HTERT RPE-1 (cell line): ENCODE data around the gene ATPAF1.
"Not testable (repeated sequence)": the region's sequence is repeated elsewhere in the genome, so short reads cannot be mapped to it uniquely, and the experiment has no call there.

Experiments
- in situ Hi-C: fragments of 300-500 bp; cut with MboI; formaldehyde crosslinking; loops from 4 replicates; pipeline ENCODE4 v1.14.3; 2020; ENCODE audit warnings: low sequenced_read_pairs

Gene ATPAF1

DNA sequence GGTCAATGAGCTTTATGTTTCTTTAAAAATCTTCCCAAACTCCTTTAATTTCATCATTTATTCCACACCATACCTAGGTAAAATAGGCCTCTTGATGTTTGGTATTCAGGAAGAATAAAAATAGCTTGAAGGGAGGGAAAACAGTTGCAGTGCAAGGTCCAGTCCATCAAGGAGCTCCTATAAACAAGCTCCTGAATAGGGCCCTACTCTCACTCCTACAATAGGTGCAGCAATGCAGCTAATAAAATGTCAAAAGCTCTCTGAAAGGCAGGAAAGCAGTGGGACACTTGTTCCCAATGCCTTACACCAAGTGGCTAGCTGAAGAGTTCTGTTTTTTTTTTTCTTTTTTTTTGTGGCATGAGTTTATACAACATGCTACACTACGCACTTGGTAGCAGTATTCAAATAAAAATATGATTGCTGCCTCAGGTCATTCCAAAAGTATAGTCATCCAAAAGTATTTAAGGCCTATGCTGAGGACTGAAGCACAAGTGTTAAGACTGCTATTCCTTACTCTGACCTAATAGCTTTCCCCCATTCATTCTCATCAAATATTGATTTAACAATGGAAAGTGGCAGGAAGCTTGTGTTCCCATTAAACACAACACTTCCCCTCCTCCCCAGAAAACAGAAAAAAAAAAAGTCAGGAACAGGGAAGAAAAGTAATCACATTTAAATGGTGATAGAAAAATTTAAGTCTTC is 13.3 kb upstream of the ATPAF1 start:
- in situ Hi-C loops, result no loop called here

- in situ Hi-C loops, result no loop called here
Observed at GRCh38 chr1:46679789-46680573, 11.8 kb upstream of the ATPAF1 start.

DNA sequence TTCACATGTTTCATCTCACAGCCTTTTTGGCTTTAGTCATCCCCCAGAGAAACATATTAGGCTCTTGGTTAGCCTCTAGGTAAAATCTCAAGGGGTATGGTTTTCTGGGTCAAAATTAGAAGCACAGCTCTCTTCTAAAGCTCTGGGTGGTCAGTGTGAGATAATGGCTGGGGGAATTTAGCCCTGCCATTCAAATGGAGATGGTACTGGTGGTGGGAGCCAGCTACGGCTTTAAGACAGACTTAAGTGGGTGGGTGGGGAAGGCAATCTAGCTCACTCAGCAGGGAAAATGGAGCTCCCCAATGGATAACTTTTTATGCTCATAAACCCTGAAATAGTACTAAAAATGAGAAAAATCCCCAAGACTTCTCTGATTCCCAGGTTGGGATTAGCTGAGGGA is 9.2 kb upstream of the ATPAF1 start:
- in situ Hi-C loops, result no loop called here

DNA sequence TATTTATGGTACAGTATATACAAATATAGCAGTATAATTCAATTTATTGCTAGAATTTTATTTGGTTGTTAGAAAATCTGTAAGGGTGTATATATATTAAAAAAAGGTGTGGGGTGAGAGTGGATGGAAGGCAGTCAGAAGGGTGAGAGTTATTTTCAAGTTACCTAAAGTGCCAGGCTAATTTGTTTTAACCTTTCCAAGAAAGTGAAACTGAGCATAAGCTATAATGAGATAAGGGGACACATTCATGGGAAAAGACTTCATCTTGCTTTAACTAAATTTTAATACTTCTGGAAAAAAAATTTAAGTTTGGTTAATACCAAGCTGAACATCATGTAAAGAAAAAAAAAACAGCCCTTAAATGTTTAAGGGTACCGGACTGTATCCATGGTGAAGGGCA is 8.4 kb upstream of the ATPAF1 start:
- in situ Hi-C loops, result no loop called here

GRCh38 chr1:46675549-46676314 is 7.6 kb upstream of the ATPAF1 start:
- in situ Hi-C loops, result no loop called here

- in situ Hi-C loops, result no loop called here
Observed at GRCh38 chr1:46673749-46674182, 5.6 kb upstream of the ATPAF1 start.

GRCh38 chr1:46672696-46673095 is 4.5 kb upstream of the ATPAF1 start:
- in situ Hi-C loops, result no loop called here

DNA sequence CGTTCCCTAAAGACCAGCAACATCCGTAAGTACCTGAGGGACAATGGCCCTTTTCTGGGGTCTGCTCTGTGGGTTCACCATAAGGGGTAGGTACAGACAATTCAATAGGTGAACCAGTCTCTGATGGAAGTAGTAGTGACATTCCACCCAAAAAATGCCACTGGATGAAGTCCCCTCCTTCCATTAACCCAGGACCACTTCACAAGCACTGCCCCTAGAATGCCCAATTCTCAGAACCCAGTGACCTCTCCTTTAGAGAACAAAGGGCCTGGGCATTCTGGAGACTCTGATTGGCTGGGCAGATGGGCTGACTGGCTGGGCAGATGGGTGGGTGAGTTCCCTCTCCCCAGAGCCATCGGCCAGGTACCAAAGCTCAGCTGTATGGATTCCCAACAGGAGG is 3.4 kb upstream of the ATPAF1 start, which contains the start of gene TEX38:
TEX38 (plus strand) TSS at position 301 of the 400 bp plus-strand sequence; CDS start at position 382, 81 bp downstream.
- in situ Hi-C loops, result no loop called here

DNA sequence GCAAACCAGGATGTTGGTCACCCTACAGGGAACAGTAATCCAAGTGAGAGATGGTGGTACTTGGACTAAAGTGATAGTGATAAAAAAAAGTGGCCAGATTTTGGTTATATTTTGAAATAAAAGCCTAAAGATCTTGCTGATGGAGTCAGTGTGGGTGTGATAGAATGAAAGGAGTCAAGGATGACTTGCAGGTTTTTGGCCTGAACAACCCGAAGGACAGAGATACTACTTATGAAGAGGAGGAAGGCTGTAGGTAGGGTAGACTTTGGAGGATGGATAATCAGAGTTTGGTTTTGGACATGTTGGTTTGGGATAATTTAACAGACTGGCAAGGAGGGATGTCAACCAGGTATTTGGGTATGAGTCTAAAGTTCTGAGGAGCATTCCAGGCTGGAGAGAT is 2.0 kb upstream of the ATPAF1 start:
- in situ Hi-C loops, result no loop called here

DNA sequence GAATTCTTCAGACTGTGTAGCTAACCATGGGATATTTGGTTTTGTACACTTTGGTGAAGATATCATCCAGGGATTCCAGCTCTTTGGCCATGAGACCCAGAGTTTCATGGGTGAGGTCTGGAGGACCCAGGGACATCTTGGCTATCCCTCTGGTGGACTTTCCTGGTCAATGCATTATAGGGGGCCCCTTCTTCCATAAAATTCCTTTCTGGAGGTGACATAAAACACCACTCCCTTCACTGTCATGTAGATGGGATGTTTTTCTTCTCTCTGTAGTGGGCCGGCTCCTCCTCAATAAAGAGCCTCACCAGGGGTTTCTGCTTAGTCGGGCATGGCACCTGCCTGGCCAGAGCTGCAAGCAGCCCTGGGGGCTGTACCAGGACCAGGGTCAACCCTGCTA is 2.2 kb downstream of the ATPAF1 start:
- in situ Hi-C loops, result no loop called here

DNA sequence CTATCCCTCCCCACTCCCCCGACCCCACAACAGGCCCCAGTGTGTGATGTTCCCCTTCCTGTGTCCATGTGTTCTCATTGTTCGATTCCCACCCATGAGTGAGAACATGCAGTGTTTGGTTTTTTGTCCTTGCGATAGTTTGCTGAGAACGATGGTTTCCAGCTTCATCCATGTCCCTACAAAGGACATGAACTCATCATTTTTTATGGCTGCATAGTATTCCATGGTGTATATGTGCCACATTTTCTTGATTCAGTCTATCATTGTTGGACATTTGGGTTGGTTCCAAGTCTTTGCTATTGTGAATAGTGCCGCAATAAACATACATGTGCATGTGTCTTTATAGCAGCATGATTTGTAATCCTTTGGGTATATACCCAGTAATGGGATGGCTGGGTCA is 5.2 kb downstream of the ATPAF1 start:
- in situ Hi-C loops, result not testable (repeated sequence)

- in situ Hi-C loops, result not testable (repeated sequence)
Observed at GRCh38 chr1:46660116-46660515, 8.0 kb downstream of the ATPAF1 start.

- in situ Hi-C loops, result no loop called here
Observed at GRCh38 chr1:46659307-46659870, 8.8 kb downstream of the ATPAF1 start.

DNA sequence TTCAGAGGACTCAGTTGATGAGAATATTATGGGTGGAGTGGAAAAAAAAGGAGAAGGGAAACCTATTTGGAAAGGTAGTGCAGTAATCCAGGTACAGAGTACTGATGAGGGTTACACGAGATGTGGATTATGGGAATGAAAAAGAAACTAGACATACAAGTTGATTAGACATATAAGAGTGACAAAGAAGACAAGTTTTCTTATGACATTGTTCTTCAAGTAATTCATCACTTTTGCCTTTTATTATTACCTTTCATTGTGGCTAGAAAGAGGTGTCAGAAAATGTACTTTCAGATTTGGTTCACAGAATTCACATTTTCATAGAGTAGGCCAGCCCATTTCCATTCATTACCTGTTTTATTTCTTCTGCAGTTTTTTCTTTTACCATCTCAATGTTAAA is 10.4 kb downstream of the ATPAF1 start:
- in situ Hi-C loops, result no loop called here

DNA sequence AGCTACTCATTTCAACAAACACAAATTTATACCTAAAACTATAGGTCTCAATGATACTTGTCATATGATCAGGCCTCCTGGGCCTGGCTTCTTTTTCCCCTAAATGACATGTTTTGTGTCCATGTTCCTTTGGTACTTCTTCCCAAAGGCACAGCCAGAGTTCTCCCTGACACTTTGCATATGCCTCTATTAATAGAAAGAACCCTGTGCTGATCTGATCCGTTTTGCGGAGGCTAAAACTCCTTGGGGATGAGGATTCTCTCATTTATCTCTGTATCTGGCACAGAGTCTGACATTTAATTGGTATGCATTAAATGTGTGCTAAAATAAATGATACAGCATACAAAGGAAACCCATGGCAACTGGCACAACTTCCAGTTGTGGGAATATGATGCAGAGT is 11.5 kb downstream of the ATPAF1 start:
- in situ Hi-C loops, result no loop called here

DNA sequence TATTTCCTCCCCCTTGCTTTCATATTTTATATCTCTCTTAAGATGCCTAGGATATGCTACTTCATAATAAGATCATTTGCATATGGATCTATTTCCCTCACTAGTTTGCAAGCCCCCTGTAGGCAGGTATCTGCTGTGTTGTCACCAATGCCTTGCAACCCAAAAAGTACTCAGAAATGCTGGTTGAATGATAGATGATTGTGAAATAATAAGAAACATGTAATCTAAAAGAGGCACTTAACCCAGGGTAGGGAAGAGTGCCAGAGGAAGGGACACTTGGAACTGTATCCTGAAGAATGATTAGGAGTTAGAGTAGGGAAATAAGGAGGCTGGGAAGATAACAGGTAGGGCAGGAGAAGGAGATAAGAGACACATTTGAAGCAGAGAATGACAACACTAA is 12.3 kb downstream of the ATPAF1 start:
- in situ Hi-C loops, result no loop called here

GRCh38 chr1:46654698-46655097 is 13.5 kb downstream of the ATPAF1 start:
- in situ Hi-C loops, result not testable (repeated sequence)

DNA sequence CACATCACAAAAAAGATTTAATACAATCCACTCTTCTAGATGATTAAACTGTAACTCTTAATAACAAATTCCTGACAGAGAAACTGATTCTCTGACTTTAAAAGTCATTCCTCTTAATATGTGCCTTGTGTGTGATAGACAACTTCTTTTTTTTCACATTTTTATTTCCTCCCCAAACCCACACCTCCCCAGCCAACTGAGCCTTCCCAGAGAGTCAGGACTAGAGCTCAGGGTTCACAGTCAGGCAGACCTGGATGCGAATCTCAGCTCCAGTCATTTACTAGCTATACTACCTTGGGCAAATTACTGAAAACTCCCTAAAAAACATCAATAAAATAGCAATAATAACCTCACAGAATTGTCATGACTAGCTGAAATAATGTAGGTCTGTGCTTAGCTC is 14.2 kb downstream of the ATPAF1 start:
- in situ Hi-C loops, result no loop called here

DNA sequence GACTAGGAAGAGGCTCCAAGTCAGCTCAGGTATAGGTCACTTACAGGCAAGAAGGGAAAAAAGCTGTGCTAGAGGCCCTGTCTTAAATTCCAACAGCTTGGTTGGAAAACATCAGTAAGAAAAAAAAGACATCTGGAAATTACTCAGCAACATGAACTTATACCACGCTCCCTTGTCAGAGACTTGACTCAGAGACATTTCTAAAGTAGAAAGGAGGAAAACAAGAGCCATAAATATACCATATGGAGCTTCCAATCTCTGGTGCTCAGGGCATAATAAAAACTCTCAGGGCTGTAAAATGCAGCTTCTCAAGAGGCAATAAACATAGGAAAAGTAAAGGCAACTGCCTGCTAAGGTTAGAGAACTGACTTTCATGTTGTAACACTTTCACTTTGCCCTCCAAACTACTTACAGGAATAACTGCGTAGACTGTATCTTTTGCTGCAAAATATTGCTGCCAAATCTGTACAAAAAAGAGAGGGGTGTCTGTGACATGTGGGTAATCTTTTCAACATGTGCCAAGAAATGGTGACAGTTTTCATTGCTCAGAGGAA is 14.7 kb downstream of the ATPAF1 start:
- in situ Hi-C loops, result no loop called here

GRCh38 chr1:46652321-46653100 is 15.7 kb downstream of the ATPAF1 start:
- in situ Hi-C loops, result no loop called here
